H9 (cell line): ENCODE data around the gene CPSF4L. TPM values are rescaled to one million over a fixed set of nuclear protein-coding genes. Genes with fewer than 3 reads are reported as not detected.

Experiments used
- DNase-seq: peaks from one replicate; pipeline ENCODE4 v3.0.0-alpha.2; 2017
- H2AFZ ChIP-seq: one replicate; pipeline ENCODE4 v1.6.1; 2013; ENCODE audit warnings: mild to moderate bottlenecking, low read length, control low read depth, moderate library complexity
- H2AK5ac ChIP-seq: 2 replicates; pipeline ENCODE4 v1.6.1; 2013; ENCODE audit warnings: low read length, control low read depth, mixed read lengths; ENCODE audit not compliant: insufficient read length
- H2BK120ac ChIP-seq: one replicate; pipeline ENCODE4 v1.6.1; 2013; ENCODE audit warnings: low read depth, mild to moderate bottlenecking, low read length, control low read depth, inconsistent platforms; ENCODE audit not compliant: poor library complexity, severe bottlenecking
- H2BK12ac ChIP-seq: 2 replicates; pipeline ENCODE4 v1.6.1; 2013; ENCODE audit warnings: low read length, control low read depth, mixed read lengths, low read depth; ENCODE audit not compliant: insufficient read length
- H2BK15ac ChIP-seq: 2 replicates; pipeline ENCODE4 v1.6.1; 2013; ENCODE audit warnings: low read depth, low read length, control low read depth
- H2BK20ac ChIP-seq: one replicate; pipeline ENCODE4 v1.6.1; 2013; ENCODE audit warnings: low read depth, mild to moderate bottlenecking, low read length, control low read depth, inconsistent platforms; ENCODE audit not compliant: poor library complexity, severe bottlenecking
- H2BK5ac ChIP-seq: 2 replicates; pipeline ENCODE4 v1.6.1; 2013; ENCODE audit warnings: low read length, control low read depth, mixed read lengths; ENCODE audit not compliant: insufficient read length
- H3K14ac ChIP-seq: 2 replicates; pipeline ENCODE4 v1.6.1; 2013; ENCODE audit warnings: low read length, control low read depth; ENCODE audit not compliant: insufficient read depth
- H3K18ac ChIP-seq: 2 replicates; pipeline ENCODE4 v1.6.1; 2013; ENCODE audit warnings: low read depth, mild to moderate bottlenecking, mixed read lengths, low read length, control low read depth; ENCODE audit not compliant: insufficient read length
- H3K23ac ChIP-seq: 2 replicates; pipeline ENCODE4 v1.6.1; 2013; ENCODE audit warnings: low read length, control low read depth, mixed read lengths, low read depth; ENCODE audit not compliant: insufficient read length
- H3K23me2 ChIP-seq: 2 replicates; pipeline ENCODE4 v1.6.1; 2013; ENCODE audit warnings: low read depth, mild to moderate bottlenecking, mixed read lengths, low read length, control low read depth; ENCODE audit not compliant: insufficient read length, poor library complexity, severe bottlenecking
- H3K27ac ChIP-seq: 2 replicates; pipeline ENCODE4 v1.5.1; 2013; ENCODE audit warnings: low read length, control low read depth, mixed read lengths, low read depth; ENCODE audit not compliant: insufficient read length
- H3K27me3 ChIP-seq: 2 replicates; pipeline ENCODE4 v1.6.1; 2013; ENCODE audit warnings: low read length, control low read depth, inconsistent platforms; ENCODE audit not compliant: insufficient read depth
- H3K4ac ChIP-seq: 2 replicates; pipeline ENCODE4 v1.6.1; 2013; ENCODE audit warnings: low read depth, mild to moderate bottlenecking, control low read depth, inconsistent platforms, low read length, moderate library complexity
- H3K4me1 ChIP-seq: 2 replicates; pipeline ENCODE4 v1.6.1; 2013; ENCODE audit warnings: low read length, control low read depth, inconsistent platforms; ENCODE audit not compliant: insufficient read depth
- H3K4me2 ChIP-seq: 2 replicates; pipeline ENCODE4 v1.6.1; 2013; ENCODE audit warnings: low read length, control low read depth, mixed read lengths; ENCODE audit not compliant: insufficient read length, insufficient read depth
- H3K56ac ChIP-seq: 2 replicates; pipeline ENCODE4 v1.6.1; 2013; ENCODE audit warnings: low read depth, mild to moderate bottlenecking, mixed read lengths, low read length, control low read depth; ENCODE audit not compliant: insufficient read length
- H3K79me1 ChIP-seq: 2 replicates; pipeline ENCODE4 v1.6.1; 2013; ENCODE audit warnings: low read depth, mild to moderate bottlenecking, moderate library complexity, low read length, control low read depth, inconsistent platforms; ENCODE audit not compliant: insufficient read depth, poor library complexity, severe bottlenecking
- H3K79me2 ChIP-seq: 2 replicates; pipeline ENCODE4 v1.6.1; 2013; ENCODE audit warnings: low read length, control low read depth, inconsistent platforms; ENCODE audit not compliant: insufficient read depth
- H3K9ac ChIP-seq: 2 replicates; pipeline ENCODE4 v1.6.1; 2013; ENCODE audit warnings: low read length, control low read depth, mixed read lengths; ENCODE audit not compliant: insufficient read length; ENCODE audit errors: extremely low read depth
- H3K9me3 ChIP-seq: one replicate; pipeline ENCODE4 v1.6.1; 2013; ENCODE audit warnings: low read depth, low read length, inconsistent platforms; ENCODE audit not compliant: control insufficient read depth
- H3T11ph ChIP-seq: one replicate; pipeline ENCODE4 v1.6.1; 2013; ENCODE audit warnings: mild to moderate bottlenecking, low read length, control low read depth, inconsistent platforms
- H4K20me1 ChIP-seq: one replicate; pipeline ENCODE4 v1.6.1; 2013; ENCODE audit not compliant: control insufficient read depth, insufficient read length, insufficient read depth
- H4K5ac ChIP-seq: 2 replicates; pipeline ENCODE4 v1.6.1; 2013; ENCODE audit warnings: low read depth, mild to moderate bottlenecking, mixed read lengths, low read length, control low read depth; ENCODE audit not compliant: insufficient read length
- H4K8ac ChIP-seq: replicated peaks from 2 replicates; pipeline ENCODE4 v1.6.1; 2013; ENCODE audit warnings: low read length, control low read depth, mixed read lengths, low read depth; ENCODE audit not compliant: insufficient read length
- H4K91ac ChIP-seq: 2 replicates; pipeline ENCODE4 v1.6.1; 2013; ENCODE audit warnings: low read depth, mild to moderate bottlenecking, moderate library complexity, mixed read lengths, low read length, control low read depth; ENCODE audit not compliant: insufficient read length
- H3K27ac Mint-ChIP-seq, 3 experiments: 2 replicates in 2 of 3; 3 replicates in 1 of 3; pipeline ENCODE4 v1.8.0; 2020 to 2021; ENCODE audit warnings: mixed read lengths in 3 of 3, mild to moderate bottlenecking in 1 of 3, moderate library complexity in 1 of 3
- H3K27me3 Mint-ChIP-seq: 2 replicates; pipeline ENCODE4 v1.8.0; 2021; ENCODE audit warnings: low read depth, mild to moderate bottlenecking, moderate library complexity, mixed read lengths
- H3K36me3 Mint-ChIP-seq, 3 experiments: 2 replicates in 2 of 3; 3 replicates in 1 of 3; pipeline ENCODE4 v1.8.0; 2020 to 2021; ENCODE audit warnings: low read depth in 3 of 3, mixed read lengths in 3 of 3; ENCODE audit not compliant: insufficient read depth in 1 of 3
- H3K4me1 Mint-ChIP-seq, 2 experiments: 2 replicates each; pipeline ENCODE4 v1.8.0; 2020; ENCODE audit warnings: mixed read lengths in 2 of 2
- H3K4me3 Mint-ChIP-seq, 2 experiments: 2 replicates in 1 of 2; 3 replicates in 1 of 2; pipeline ENCODE4 v1.8.0; 2020 to 2021; ENCODE audit warnings: mild to moderate bottlenecking in 2 of 2, mixed read lengths in 2 of 2, moderate library complexity in 1 of 2
- H3K9me3 Mint-ChIP-seq, 2 experiments: 2 replicates in 1 of 2; 3 replicates in 1 of 2; pipeline ENCODE4 v1.8.0; 2020; ENCODE audit warnings: mild to moderate bottlenecking in 2 of 2, mixed read lengths in 2 of 2, moderate library complexity in 1 of 2
- WGBS: extraction: QIAGEN DNeasy Blood & Tissue Kit; methylation state at CpG from one replicate; pipeline ENCODE4 v1.1.7; 2013; ENCODE audit warnings: missing lambda C conversion rate, low lambda C conversion rate, mixed read lengths; ENCODE audit not compliant: insufficient read length; ENCODE audit errors: extremely low coverage; 5-methylcytosine and 5-hydroxymethylcytosine counted together
- total RNA-seq: library from RNA; stranded (reverse); gene quantifications from 2 replicates; pipeline ENCODE4 v1.2.1, GENCODE V29; 2021
- TF ChIP-seq, protein P1 (sequence below): fragments of 200-600 bp; sonication (generic); conservative IDR thresholded peaks from 3 replicates; pipeline ENCODE4 v1.8.0; 2021; ENCODE audit warnings: antibody characterized with exemption, mild to moderate bottlenecking

The CPSF4L gene
- total RNA-seq, 1 experiment from 2014 or later = not detected

DNA sequence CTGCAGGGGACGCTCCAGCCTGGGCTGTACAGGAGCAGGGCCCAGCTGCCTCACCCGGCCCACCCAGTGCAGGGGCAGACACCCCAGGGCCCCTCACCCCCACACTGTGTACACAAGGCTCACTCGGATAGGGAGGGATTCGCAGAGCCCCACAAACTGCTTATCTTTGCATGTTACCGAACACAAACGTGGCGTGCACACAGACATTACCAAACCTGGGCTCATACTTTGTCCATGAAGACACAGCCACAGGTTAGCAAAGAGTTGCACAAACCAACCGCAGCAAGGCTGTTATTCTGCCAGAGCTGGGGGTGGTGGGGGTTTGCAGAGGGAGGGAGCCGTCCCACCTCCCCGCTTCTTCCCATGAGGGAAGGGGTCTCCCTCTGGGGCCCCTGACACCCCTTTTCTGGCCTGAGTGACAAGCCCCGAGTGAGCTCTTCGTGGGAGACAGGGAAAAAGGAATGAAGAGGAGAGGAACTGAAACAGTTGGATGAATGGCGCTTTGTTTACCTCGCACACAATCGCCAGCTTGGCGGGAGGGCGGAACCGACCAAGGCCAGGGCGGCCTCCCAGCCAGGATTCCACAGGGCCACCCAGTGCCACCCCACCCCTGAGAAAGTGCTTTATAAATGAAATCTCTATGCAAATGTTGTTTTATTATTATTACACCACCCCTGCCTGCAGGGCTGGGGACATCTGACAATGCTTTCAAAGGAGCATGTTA lies 434 bp upstream of the CPSF4L start:
- Histone ChIP-seq H3K9ac (no peak overlapping the region), H2BK5ac (no peak overlapping the region), H3K4me2 (peak overlapping the region; percentile 4), H3K14ac (no peak overlapping the region), H3K27me3 (no peaks in the 10 kb centered on the region; the same call in 1 of the 2 replicates), H2AK5ac (no peak overlapping the region), H3K27ac (no peak overlapping the region), H2BK15ac (no peak overlapping the region), H3K79me2 (no peaks in the 10 kb centered on the region), H4K5ac (no peak overlapping the region), H3K4ac (no peak overlapping the region), H2BK20ac (no peak overlapping the region), H3K56ac (no peak overlapping the region), H3K79me1 (no peaks in the 10 kb centered on the region), H3K4me1 (peaks cover 3% of the 10 kb centered on the region; the same call in 1 of the 2 replicates), H3K9me3 (no peaks in the 10 kb centered on the region), H2BK120ac (no peak overlapping the region), H3T11ph (no peak overlapping the region), H4K8ac (no peak overlapping the region), H2BK12ac (no peak overlapping the region), H2AFZ (no peak overlapping the region), H4K20me1 (peaks cover 2% of the 10 kb centered on the region), H3K23ac (no peak overlapping the region), H4K91ac (no peak overlapping the region), H3K18ac (no peak overlapping the region), H3K23me2 (no peaks in the 10 kb centered on the region)
- no peak for DNase-seq
- Mint-ChIP-seq H3K36me3 (no peaks in the 10 kb centered on the region), H3K27me3 (peaks cover 27% of the 10 kb centered on the region), H3K27ac (0 out of 7 replicates have a peak overlapping the region, but pooled peaks of 1 of the 3 experiments have one; percentile 62), H3K4me3 (peak overlapping the region in 1 of 2 experiments; percentile 60; a peak in 1 of 5 replicates), H3K9me3 (no peaks in the 10 kb centered on the region), H3K4me1 (peaks cover 21 to 36% of the 10 kb centered on the region in 2 experiments)
- TF ChIP-seq, protein P1, sequence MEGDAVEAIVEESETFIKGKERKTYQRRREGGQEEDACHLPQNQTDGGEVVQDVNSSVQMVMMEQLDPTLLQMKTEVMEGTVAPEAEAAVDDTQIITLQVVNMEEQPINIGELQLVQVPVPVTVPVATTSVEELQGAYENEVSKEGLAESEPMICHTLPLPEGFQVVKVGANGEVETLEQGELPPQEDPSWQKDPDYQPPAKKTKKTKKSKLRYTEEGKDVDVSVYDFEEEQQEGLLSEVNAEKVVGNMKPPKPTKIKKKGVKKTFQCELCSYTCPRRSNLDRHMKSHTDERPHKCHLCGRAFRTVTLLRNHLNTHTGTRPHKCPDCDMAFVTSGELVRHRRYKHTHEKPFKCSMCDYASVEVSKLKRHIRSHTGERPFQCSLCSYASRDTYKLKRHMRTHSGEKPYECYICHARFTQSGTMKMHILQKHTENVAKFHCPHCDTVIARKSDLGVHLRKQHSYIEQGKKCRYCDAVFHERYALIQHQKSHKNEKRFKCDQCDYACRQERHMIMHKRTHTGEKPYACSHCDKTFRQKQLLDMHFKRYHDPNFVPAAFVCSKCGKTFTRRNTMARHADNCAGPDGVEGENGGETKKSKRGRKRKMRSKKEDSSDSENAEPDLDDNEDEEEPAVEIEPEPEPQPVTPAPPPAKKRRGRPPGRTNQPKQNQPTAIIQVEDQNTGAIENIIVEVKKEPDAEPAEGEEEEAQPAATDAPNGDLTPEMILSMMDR = no peak
- no CpG with 5 or more reads among the region's 19 CpGs for WGBS
